Adrenal gland (tissue), 12 donors: ENCODE data around the gene RRAD. TPM values are rescaled to one million over a fixed set of nuclear protein-coding genes. Genes with fewer than 3 reads are reported as not detected.

Experiments used
- DNase-seq, 7 donors: peaks; one replicate each; pipeline ENCODE4 v3.0.0-alpha.2; 2019 to 2020
- H3K27ac ChIP-seq, 5 donors: fragments of 200-600 bp; sonication (generic) in 4 of 5; 1 replicate in 3 of 5; 2 replicates in 2 of 5; pipeline versions ENCODE4 v1.5.1 to v1.8.0; 2016 to 2020; ENCODE audit warnings: mild to moderate bottlenecking in 1 of 5
- H3K27me3 ChIP-seq: fragments of 200-600 bp; 2 replicates; pipeline ENCODE4 v1.8.0; 2021
- H3K36me3 ChIP-seq, 2 donors: fragments of 200-600 bp; replicated peaks in 1 of 2; 1 replicate in 1 of 2; 2 replicates in 1 of 2; pipeline versions ENCODE4 v1.5.1 to v1.8.0; 2018 to 2022
- H3K4me1 ChIP-seq, 2 donors: fragments of 200-600 bp; replicated peaks in 1 of 2; 1 replicate in 1 of 2; 2 replicates in 1 of 2; pipeline versions ENCODE4 v1.5.1 to v1.8.0; 2018 to 2021
- H3K4me3 ChIP-seq, 4 donors: fragments of 200-600 bp; sonication (generic) in 3 of 4; one replicate each; pipeline ENCODE4 v1.5.1; 2016 to 2018
- H3K9me3 ChIP-seq, 3 donors: fragments of 200-600 bp; sonication (generic) in 1 of 3; replicated peaks in 1 of 3; 1 replicate in 2 of 3; 2 replicates in 1 of 3; pipeline versions ENCODE4 v1.5.1 to v1.8.0; 2016 to 2021
- POLR2A ChIP-seq, 2 donors: fragments of 450-650 bp; IDR thresholded peaks; one replicate each; pipeline ENCODE4 v1.6.1; 2017; ENCODE audit warnings: antibody characterized with exemption in 2 of 2, mild to moderate bottlenecking in 2 of 2, moderate library complexity in 1 of 2
- WGBS, 4 donors: extraction: QIAGEN DNeasy Blood & Tissue Kit in 2 of 4; methylation state at CpG; one replicate each; pipeline versions ENCODE4 v1.1.5 to v1.1.7; 2013 to 2017; 5-methylcytosine and 5-hydroxymethylcytosine counted together
- intact Hi-C, 2 donors: fragments of 100-400 bp; cut with DNase I; formaldehyde crosslinking; loops; one replicate each; pipeline versions ENCODE4 v1.14.1 to v1.15.0; 2022 to 2023
- polyA plus RNA-seq, 3 donors: library from polyadenylated mRNA; stranded (reverse); fragments of 200-250 nt in 2 of 3; fragments of 350-450 nt in 1 of 3; fragmentation: Illumina TruSeq in 1 of 3; extraction: RNeasy Lipid Tissue Mini Kit (QIAGEN cat#74804) in 1 of 3; gene quantifications; one replicate each; pipeline ENCODE4 v1.2.3, GENCODE V29; 2013 to 2014
- total RNA-seq, 9 donors: library from RNA; depleted of rRNA in 4 of 9; stranded (reverse); fragments of >200 nt in 4 of 9; fragments of 120-200 nt in 1 of 9; fragmentation: NEBNext Ultra II Directional in 1 of 9; extraction: Animal tissue kit (Norgen Biotek cat#: 25700) in 1 of 9; gene quantifications; one replicate each; pipeline versions ENCODE4 v1.1.0 to v1.2.4, GENCODE V29; 2013 to 2023
- TF ChIP-seq, protein P1 (sequence below), 6 experiments: fragments of 450-650 bp in 4 of 6; fragments of 200-600 bp in 2 of 6; sonication (generic) in 1 of 6; IDR thresholded peaks; 1 replicate in 5 of 6; 2 replicates in 1 of 6; pipeline versions ENCODE4 v1.5.1 to v1.8.0; 2016 to 2021; ENCODE audit warnings: antibody characterized with exemption in 6 of 6, mild to moderate bottlenecking in 2 of 6, moderate library complexity in 1 of 6
- donor health status: healthy with polysubstance abuse.
- donor health status: Bipolar disorder and iron deficiency.
- donor health status: DM: yes; HTN: yes; CAD: no.
- donor health status: DM: no; HTN: no; CAD: no.
- donor health status: DM: no; HTN: no; CAD: no.
- donor health status: DM: yes; HTN: yes; CAD: no.

Gene RRAD
- total and polyA plus RNA-seq, 12 donors: 0.22 to 52.5 (median 13.0) TPM

DNA sequence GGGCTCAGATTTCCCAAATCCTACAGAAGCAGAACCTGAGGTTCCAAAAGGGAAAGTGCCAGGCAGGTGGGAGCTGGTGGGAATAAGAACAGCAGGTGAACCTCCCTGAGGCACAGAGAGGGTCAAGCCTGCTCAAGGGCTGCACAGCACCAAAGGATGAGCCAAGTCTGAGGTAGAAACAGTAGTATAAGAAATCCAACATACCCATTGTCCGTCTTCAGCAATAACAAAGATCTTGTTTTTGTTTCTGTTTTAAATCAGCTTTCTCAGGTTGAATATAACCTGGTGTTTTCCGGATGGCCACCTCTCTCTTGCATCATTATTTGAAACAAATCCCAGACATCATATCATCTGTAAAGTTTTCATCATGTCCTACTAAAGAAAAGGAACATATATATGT is 25.1 kb upstream of the RRAD start:
- no peak for TF ChIP-seq POLR2A (IDR thresholded peaks at IDR 0.05)
- TF ChIP-seq, protein P1, sequence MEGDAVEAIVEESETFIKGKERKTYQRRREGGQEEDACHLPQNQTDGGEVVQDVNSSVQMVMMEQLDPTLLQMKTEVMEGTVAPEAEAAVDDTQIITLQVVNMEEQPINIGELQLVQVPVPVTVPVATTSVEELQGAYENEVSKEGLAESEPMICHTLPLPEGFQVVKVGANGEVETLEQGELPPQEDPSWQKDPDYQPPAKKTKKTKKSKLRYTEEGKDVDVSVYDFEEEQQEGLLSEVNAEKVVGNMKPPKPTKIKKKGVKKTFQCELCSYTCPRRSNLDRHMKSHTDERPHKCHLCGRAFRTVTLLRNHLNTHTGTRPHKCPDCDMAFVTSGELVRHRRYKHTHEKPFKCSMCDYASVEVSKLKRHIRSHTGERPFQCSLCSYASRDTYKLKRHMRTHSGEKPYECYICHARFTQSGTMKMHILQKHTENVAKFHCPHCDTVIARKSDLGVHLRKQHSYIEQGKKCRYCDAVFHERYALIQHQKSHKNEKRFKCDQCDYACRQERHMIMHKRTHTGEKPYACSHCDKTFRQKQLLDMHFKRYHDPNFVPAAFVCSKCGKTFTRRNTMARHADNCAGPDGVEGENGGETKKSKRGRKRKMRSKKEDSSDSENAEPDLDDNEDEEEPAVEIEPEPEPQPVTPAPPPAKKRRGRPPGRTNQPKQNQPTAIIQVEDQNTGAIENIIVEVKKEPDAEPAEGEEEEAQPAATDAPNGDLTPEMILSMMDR (IDR thresholded peaks at IDR 0.05): no peak
- Histone ChIP-seq H3K27ac (no peak overlapping the region), H3K4me1 (peaks cover 5% of the 10 kb centered on the region in 2 donors), H3K36me3 (no peaks in the 10 kb centered on the region), H3K9me3 (no peaks in the 10 kb centered on the region), H3K27me3 (no peaks in the 10 kb centered on the region), H3K4me3 (no peak overlapping the region)
- intact Hi-C loops: no loop called here
- DNase-seq: no peak
- WGBS, 4 donors: 76 to 85% (median 82%) methylated on average over 2 of the region's 2 CpGs

DNA sequence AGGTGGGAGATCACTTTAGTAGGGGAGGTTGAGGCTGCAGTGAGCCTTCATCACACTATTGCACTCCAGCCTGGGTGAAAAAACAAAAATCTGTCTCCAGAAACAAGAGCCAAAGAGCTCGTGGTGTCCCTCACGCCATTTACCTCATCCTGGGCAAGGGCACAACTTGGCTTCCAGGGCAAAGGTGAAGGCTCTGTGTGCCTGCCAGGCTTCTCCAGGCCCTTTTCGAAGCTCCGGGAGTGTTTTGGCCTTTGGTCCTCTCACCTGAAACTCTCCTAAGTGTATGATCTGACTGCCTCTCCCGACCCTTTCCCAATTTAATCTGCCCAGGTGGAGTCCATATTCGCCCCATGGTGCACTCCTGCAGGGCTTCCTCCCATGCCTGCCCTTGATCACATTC is 24.1 kb upstream of the RRAD start:
- Histone ChIP-seq H3K9me3 (no peaks in the 10 kb centered on the region), H3K36me3 (no peaks in the 10 kb centered on the region), H3K4me1 (peaks cover 5% of the 10 kb centered on the region in 2 donors), H3K4me3 (no peak overlapping the region), H3K27me3 (no peaks in the 10 kb centered on the region), H3K27ac (no peak overlapping the region)
- intact Hi-C loops: no loop called here
- WGBS, 4 donors: 55 to 74% (median 60%) methylated on average over 5 to 6 of the region's 6 CpGs
- no peak for DNase-seq
- TF ChIP-seq, protein P1 (IDR thresholded peaks at IDR 0.05): no peak
- TF ChIP-seq POLR2A (IDR thresholded peaks at IDR 0.05): no peak

DNA sequence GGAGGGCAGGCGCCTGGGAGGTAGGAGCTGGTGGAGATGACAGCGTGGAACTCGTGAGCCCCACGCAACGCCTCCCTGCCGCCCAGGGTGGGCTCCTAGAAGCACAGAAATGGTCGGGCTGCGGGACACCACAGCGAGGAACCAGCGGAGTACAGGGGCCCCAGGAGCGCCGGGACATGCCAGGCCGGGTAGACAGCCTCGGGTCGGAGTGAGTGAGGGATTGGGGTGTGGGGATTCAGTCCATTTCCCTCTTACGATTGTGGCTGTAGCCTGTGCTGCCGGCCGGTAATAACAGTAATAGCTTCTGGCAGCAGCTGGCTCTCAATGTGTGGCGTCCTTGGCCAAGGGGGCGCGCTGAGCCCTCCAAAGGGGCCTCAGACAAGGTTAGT is 23.5 kb upstream of the RRAD start:
- Histone ChIP-seq H3K4me1 (peaks cover 5% of the 10 kb centered on the region in 2 donors), H3K4me3 (peak overlapping the region in 1 of 4 donors; percentile 78), H3K27me3 (no peaks in the 10 kb centered on the region), H3K36me3 (peaks cover 0 to 5% of the 10 kb centered on the region in 2 donors), H3K9me3 (no peaks in the 10 kb centered on the region), H3K27ac (no peak overlapping the region)
- intact Hi-C loops: no loop called here
- 39 to 46% (median 42%) methylated on average over 4 to 21 of the region's 21 CpGs for WGBS, 4 donors
- DNase-seq: no peak
- TF ChIP-seq POLR2A (IDR thresholded peaks at IDR 0.05): no peak
- TF ChIP-seq, protein P1 (IDR thresholded peaks at IDR 0.05): no peak

DNA sequence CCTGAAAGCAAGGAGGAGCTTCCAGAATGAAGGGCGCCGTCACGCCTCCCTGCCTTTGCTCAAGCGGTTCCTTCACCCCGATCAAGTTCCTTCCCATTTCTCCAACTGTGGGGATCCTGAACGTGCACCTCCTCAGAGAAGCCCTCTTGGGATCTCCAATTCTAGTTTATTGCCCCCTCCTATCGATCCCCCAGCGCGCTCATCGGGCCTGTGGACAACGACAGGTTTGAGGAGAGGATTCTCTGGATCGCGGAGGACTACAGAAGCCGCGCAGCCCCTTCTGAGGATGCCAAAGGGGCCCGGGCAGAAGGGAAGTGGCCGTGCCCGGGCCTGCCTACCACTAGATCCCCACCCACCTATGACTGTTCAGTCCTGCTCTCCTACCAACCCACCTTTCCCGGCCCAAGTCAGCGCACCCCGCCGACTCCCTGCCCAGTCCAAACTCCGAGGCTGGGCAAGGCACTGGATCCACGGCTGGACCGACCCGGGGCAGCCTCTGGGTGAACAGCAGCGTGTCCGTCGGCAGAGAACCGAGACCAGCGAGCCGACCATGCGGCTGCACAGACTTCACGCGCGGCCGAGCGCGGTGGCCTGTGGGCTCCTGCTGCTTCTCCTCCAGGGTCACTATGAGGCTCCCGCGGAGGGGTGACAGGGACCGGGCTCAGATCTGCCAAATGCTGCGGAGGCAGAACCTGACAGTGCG is 22.9 kb upstream of the RRAD start:
- DNase-seq: no peak
- H3K4me1 ChIP-seq: peaks cover 5% of the 10 kb centered on the region in 2 donors
- no peak overlapping the region for H3K27ac ChIP-seq
- H3K9me3 ChIP-seq: no peaks in the 10 kb centered on the region
- H3K4me3 ChIP-seq: peak overlapping the region in 2 of 4 donors; percentile 49 to 78
- no peaks in the 10 kb centered on the region for H3K27me3 ChIP-seq
- intact Hi-C loops: no loop called here
- peaks cover 0 to 10% of the 10 kb centered on the region in 2 donors for H3K36me3 ChIP-seq
- WGBS, 4 donors: 0 to 8% (median 6%) methylated on average over 6 to 44 of the region's 44 CpGs
- TF ChIP-seq POLR2A (IDR thresholded peaks at IDR 0.05): no peak
- TF ChIP-seq, protein P1 (IDR thresholded peaks at IDR 0.05): no peak
